ENCODE data around the gene CDH23. TPM values are rescaled to one million over a fixed set of nuclear protein-coding genes. Genes with fewer than 3 reads are reported as not detected.

Gene CDH23
- total RNA-seq, 1 experiment from 2014 or later = 2.9 TPM

- no peak overlapping the region for H3K4me3 Mint-ChIP-seq
- ChIA-PET POLR2A (no interaction called here), CTCF (no interaction called here)
- no peak for DNase-seq (ENCODE audit: low spot score)
- TF ChIP-seq IRF2 (CRISPR knock-in tag; IDR thresholded peaks at IDR 0.05; ENCODE audit: borderline replicate concordance, low read depth) = no peak
- H3K4me1 Mint-ChIP-seq = no peaks in the 10 kb centered on the region
- H3K27ac Mint-ChIP-seq = no peak overlapping the region
- no peak for ATAC-seq
- no peaks in the 10 kb centered on the region; the same call in none of the 2 replicates for H3K27me3 Mint-ChIP-seq (ENCODE audit: low read depth)
- no peaks in the 10 kb centered on the region for H3K36me3 Mint-ChIP-seq
- H3K9me3 Mint-ChIP-seq = no peaks in the 10 kb centered on the region
Observed at GRCh38 chr10:71798308-71798624, 401.5 kb downstream of the CDH23 start.

- DNase-seq (ENCODE audit: low spot score) = no peak
- no peak overlapping the region for H3K4me3 Mint-ChIP-seq
- H3K27me3 Mint-ChIP-seq (ENCODE audit: low read depth) = peaks cover 2% of the 10 kb centered on the region
- no peaks in the 10 kb centered on the region for H3K36me3 Mint-ChIP-seq
- no peaks in the 10 kb centered on the region for H3K9me3 Mint-ChIP-seq
- POLR2A ChIA-PET = no interaction called here
- CTCF ChIA-PET = no interaction called here
- no peak for ATAC-seq
- no peaks in the 10 kb centered on the region for H3K4me1 Mint-ChIP-seq
- no peak for TF ChIP-seq ZSCAN18 (CRISPR knock-in tag; IDR thresholded peaks at IDR 0.05)
- no peak for TF ChIP-seq RORB (CRISPR knock-in tag; IDR thresholded peaks at IDR 0.05)
- H3K27ac Mint-ChIP-seq = no peak overlapping the region
Observed at GRCh38 chr10:71799112-71799511, 402.4 kb downstream of the CDH23 start.

GRCh38 chr10:71799608-71800453 lies 403.1 kb downstream of the CDH23 start:
- ChIA-PET CTCF (no interaction called here), POLR2A (no interaction called here)
- no peak for ATAC-seq
- no peak overlapping the region for H3K4me3 Mint-ChIP-seq
- no peaks in the 10 kb centered on the region for H3K36me3 Mint-ChIP-seq
- peaks cover 9% of the 10 kb centered on the region for H3K27me3 Mint-ChIP-seq (ENCODE audit: low read depth)
- no peaks in the 10 kb centered on the region for H3K9me3 Mint-ChIP-seq
- H3K4me1 Mint-ChIP-seq = no peaks in the 10 kb centered on the region
- no peak for DNase-seq (ENCODE audit: low spot score)
- no peak overlapping the region for H3K27ac Mint-ChIP-seq
- TF ChIP-seq NR3C1 (CRISPR knock-in tag; conservative IDR thresholded peaks at IDR 0.05; ENCODE audit: low read depth) = no peak
- no peak for TF ChIP-seq ZNF671 (CRISPR knock-in tag; IDR thresholded peaks at IDR 0.05)
- no peak for TF ChIP-seq ZNF232 (CRISPR knock-in tag; IDR thresholded peaks at IDR 0.05)
- no peak for TF ChIP-seq ETV6 (CRISPR knock-in tag; IDR thresholded peaks at IDR 0.05)
- TF ChIP-seq CDX4 (CRISPR knock-in tag; IDR thresholded peaks at IDR 0.05; ENCODE audit: borderline replicate concordance) = no peak
- TF ChIP-seq USF2 (CRISPR knock-in tag; IDR thresholded peaks at IDR 0.05) = no peak
- no peak for TF ChIP-seq JUN (CRISPR knock-in tag; IDR thresholded peaks at IDR 0.05)
- TF ChIP-seq JAZF1 (CRISPR knock-in tag; IDR thresholded peaks at IDR 0.05) = no peak
- TF ChIP-seq TCF7 (CRISPR knock-in tag; IDR thresholded peaks at IDR 0.05; ENCODE audit: low read depth) = no peak
- TF ChIP-seq PREB (CRISPR knock-in tag; IDR thresholded peaks at IDR 0.05; ENCODE audit: borderline replicate concordance) = no peak
- no peak for TF ChIP-seq GABPB1 (CRISPR knock-in tag; IDR thresholded peaks at IDR 0.05)
- TF ChIP-seq USF1 (CRISPR knock-in tag; IDR thresholded peaks at IDR 0.05) = no peak
- no peak for TF ChIP-seq ATF6 (CRISPR knock-in tag; IDR thresholded peaks at IDR 0.05)
- TF ChIP-seq ATF3 (CRISPR knock-in tag; conservative IDR thresholded peaks at IDR 0.05) = no peak
- TF ChIP-seq ZNF423 (CRISPR knock-in tag; IDR thresholded peaks at IDR 0.05) = no peak
- no peak for TF ChIP-seq PRRX2 (CRISPR knock-in tag; IDR thresholded peaks at IDR 0.05)
- no peak for TF ChIP-seq ZNF121 (CRISPR knock-in tag; IDR thresholded peaks at IDR 0.05)

Measured in WTC11 (cell line).